DLD1 (cell line): ENCODE data around the gene SENP5.

ENCODE experiments used
- in situ Hi-C: cut with HindIII; loops from 2 replicates; pipeline ENCODE4 v1.10.0; 2017; ENCODE audit warnings: low sequenced_read_pairs

SENP5 gene

DNA sequence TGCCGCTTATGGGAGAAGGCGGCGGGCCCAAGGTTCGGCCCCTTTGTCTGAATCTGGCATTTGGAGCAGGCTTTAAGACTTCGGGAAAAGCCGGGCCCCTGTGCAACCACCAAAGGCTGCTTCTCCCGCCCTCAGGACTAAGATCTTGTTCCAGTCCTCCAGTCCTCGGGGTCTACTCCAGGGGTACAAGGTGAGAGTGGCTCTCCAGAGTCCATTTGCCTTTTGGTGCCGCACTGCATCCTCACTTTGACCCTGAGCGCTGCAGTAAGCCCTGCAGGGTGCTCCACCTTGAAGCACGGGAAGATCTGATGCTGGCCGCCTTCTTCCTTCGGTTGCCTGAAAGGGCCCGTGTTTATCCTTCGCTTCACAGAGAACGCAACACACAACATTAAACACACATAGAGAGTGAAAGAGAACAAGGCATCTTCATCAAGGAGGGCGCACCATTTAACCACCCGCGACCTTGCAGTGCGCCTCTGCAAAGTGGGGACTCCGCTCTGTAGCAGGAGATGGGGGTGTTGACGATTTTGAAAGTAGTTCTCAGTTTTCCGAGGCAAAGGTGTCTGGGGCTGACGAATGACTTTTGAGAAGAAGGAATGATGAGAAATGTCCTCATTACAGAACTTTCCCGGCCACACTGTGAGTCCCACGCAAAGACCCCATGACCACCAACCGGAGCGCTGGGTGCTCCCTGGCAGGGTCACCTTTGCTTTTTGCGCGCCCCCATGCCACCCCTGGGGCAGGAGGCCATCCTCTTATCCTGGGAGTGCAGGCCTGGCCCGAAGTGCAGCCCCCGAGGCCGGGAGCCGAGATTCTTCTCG lies 99.9 kb downstream of the SENP5 start:
- in situ Hi-C loops = no loop called here

DNA sequence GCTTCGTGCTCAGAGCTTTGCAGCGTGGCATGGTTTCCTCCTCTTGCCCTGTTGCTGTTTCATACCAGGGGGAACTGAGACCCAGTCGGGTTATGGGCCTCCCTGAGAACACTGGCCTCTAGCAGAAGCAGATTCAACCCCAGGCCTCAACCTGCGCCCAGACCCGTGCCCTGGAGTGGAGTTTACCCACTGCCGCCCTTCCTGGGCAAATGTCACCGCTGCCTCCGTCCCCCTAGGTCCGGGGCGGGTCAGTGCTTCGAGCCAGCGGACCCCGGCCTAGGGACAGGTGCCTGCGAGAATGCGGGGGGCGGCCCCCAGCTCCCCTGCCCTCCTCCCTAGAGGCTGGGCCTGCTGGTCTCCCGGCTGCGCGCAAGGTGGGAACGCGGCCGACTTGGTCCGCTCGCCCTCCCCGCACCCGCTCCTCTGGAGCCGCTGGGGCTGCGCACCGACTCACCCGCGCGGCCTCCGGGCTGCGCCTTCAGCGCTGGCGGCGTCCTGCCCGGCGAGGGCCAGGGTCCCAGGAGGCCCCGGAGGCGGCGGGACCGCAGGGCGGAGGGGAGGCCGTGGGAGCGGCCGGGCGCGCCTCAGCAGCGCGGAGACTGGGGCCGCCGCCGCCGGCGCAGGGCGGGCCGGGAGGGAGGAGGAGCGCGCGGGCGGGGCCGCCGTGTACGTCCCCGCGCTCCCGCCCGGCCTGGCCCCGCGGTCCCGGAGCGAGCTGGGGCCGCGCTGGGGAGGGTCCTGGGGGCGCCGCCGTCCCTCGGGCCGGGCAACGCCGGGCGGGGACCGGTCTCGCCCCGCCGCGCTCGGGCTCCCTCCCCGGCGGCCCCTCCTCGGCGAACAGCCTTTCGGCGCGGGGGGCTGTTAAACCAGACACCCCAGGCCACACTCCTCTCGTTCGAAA lies 100.8 kb downstream of the SENP5 start, which contains the start of gene PIGZ:
TSS of gene PIGZ (minus strand) at position 601 of the 901 bp plus-strand sequence. CDS start 16,802 bp downstream, outside the sequence.
- in situ Hi-C loops = no loop called here

DNA sequence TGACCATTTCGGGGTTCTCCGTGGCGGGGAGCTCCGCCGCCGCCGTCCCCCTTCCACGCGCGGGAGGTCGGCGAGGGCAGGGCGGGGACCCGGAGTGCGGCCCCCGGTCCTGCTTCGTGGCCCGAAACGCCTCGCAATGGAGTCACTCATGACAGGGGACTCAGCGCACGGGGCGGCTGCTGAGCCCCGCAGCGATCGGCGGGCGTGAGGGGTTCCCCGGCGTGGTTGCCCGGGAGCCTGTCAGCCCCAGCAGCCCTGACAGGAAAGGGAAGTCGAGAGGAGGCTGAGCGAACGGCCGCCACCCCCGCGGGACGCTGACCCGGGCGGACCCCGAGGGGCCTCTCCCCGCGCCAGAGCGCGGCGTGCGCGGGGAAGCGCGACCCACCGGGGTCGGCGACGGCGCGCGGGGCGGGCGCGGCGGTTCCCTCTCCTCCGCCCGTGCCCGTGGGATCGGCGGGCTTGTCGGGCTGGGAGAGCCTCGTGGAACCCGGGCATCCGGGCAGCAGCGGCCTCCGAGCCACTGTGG lies 101.5 kb downstream of the SENP5 start:
- in situ Hi-C loops = no loop called here

DNA sequence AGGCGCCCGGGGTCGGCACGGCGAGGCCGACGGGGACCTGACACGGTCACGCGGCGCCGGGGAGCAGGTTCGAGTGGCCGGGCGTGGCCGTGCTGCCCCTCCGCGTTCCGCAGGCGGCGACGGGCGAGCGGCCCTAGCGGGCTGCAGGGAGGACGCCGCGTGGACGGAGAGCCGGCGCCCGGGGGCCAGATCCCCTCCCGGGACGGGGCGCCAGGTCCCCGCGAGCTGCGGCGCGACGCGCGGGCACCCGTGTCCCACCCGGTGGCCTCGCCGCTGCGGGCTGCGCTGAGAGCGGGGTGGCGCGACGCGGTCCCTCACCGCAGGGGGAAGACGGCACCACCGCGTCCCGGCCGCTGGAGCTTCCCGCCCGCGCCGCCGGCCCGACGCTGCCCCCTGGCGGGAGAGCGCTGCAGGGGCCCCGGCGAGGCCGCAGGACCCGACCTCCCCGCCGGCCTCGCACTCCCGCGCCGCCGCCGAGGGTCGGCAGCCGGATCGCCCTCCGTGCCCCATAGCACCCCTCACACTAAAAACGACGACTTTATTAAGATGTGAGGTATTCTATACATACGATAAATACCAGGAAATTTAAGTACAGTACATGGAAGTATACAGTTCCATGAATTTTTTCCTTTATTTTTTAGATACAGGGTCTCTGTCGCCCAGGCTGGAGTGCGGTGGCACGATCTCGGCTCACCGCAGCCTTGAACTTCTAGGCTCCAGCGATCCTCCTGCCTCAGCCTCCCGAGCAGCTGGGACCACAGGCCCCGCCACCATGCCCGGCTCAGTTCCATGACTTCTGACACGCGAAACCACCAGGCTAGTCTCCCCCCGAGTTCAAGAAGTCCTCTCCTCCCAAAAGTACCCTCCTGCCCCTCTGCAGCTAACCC lies 102.2 kb downstream of the SENP5 start:
- in situ Hi-C loops = no loop called here

DNA sequence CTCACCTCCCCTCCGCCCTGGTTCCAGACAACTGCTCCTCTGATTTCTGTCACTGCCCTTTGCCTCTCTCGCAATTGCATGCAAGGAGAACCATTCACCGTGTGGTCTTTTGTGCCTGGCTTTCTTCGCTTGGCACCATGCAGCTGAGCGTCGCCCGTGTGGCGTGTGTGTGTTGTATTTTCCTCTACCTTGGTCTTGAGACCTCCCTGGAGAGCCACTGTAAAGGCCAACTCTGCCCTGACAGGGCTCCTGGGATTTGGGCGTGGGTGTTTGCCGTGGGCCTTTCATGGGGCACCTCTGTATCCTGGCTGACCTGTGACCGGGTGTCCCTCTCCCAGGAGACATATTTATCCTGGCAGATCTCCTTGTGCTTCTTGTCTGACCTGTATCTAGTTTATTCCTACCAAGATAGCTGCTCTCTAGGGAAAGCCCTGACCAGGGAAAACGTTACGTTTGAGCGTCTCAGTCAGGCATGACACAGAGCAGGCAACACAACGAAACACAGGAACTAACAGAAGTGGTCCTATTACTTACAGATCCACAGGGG lies 102.9 kb downstream of the SENP5 start:
- in situ Hi-C loops = no loop called here

DNA sequence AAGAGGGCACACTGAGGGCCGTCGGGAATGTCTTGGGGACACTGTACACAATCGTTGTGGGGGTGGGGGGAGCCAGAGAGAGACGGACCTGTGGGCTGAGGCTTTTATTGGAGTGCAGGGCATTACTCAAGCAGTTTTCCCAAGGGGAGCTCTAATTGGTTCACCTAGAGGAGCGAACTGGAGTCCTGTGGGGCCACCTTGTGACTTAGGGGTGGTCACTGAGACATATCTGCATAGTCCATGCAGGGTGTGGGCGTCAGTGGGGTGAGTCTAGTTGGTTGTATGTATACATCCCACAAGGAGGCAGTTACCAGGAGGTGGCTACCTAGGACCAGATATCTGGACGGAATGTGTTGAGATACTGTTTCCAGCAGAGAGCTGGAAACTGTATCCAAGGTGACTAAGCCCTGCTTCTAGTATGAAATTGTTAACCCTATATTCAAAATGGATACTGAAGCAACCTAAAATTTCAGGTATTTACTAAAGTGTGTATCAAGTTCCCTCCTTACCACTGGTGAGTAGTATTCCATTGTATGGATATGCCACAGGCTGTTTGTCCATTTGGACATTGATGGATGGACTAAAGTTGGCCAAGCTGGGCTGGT lies 103.5 kb downstream of the SENP5 start:
- in situ Hi-C loops = no loop called here

DNA sequence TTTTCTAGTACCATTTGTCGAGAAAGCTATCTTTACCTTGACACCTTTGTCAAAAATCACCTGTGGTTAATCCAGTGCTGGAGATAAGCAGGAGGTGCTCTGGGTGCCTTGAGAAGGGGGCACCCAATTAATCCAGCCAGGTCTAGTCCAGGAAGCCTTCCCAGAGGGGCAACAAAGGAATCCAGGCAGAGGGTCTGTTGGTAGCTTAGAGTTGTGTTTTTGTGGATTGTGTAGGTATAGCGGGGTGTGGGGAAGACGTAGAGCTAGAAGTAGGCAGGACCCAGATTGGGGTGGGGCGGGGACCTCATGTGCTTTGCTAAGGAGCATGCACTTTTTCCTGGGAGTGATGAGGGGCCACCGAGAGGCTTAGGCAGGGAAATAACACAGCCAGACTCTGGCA lies 106.9 kb downstream of the SENP5 start:
- in situ Hi-C loops = no loop called here

DNA sequence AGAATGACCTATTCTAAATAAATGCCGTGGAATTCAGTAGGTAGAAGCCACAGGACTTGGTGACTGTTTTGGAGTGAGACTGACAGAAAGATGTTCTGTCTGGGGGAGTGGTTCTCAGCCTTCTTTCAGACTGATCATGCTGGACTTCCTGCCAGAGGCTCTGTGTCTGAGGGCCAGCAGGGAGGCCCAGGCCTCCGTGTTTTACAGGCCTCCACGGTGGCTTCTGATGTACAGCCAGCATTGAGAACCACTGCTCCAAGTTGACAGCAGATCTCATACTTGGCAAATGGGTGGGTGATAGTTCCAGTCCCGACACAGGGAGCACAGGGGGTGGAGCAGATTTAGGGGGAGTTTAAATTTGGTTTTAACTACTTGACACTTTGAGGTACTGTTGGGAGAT lies 107.6 kb downstream of the SENP5 start:
- in situ Hi-C loops = no loop called here

DNA sequence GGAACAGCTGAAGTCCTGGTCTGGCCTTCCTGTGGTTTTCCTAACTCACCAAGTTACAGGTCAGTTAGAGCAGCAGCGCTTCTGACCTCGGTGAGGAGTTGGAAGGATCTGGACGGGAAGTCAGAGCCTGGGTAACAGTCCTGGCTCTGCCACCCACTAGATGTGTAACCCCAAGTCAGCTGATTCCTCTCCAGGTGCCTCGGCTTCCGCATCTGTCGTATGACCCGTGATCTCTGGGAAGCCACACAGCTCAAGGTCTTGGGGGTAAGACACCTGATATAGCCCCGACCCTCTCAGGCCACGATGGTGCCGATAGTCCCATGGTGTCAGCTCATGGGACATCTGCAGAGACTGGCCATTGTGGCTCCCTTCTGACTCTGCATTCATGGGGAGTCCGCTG lies 109.2 kb downstream of the SENP5 start:
- in situ Hi-C loops = no loop called here

DNA sequence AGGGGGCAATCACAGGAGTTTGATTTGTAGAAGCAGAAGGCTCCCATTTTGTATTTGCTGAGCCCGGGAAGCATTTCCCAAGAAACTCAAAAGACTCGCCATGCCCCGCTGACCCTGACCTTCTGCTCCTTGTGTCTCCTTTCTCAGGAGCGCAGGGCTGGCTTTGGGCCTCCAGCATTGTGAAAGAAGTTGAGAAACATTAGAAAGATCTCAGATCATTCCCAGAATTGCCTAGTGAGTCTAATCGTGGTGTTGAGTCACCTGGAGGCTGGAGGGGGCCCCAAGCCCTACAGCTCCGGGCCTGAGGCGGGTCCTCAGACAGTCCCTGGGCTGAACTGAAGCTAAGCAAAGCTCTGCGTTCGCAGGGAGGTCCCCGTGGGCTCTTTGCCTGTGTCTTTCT lies 111.8 kb downstream of the SENP5 start:
- in situ Hi-C loops = no loop called here

DNA sequence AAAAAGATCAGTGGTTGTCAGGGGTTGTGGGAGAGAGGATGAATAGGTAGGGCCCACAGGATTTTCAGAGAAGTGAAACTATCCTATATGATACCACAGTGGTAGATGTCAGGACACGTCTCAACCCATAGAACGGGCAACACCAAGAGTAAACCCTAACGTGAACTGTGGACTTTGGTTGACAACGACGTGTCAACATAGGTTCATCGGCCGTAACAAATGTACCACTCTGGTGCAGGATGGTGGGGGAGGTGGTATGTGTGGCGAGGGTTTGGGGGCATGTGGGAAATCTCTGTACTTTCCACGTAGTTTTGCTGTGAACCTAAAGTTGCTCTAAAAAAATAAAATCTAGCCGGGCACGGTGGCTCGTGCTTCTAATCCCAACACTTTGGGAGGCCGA lies 113.9 kb downstream of the SENP5 start:
- in situ Hi-C loops = no loop called here

DNA sequence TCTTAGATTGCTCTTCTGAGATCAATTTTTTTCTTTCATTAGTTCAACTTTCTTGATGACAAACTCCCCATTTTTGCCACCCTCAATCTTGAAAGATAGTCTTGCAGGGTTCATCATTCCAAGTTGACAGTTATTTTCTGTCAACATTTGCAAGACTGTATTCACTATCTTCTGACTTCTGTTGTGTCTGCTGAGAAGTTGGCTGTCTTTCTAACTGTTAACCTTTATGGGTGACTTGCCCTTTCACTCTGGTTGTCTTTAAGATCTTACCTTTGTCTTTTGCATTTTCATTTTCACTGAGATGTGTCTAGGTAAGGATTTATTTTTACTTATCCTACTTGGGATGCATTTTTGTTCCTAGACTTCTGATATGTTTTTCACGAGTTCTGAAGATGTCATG lies 115.5 kb downstream of the SENP5 start:
- in situ Hi-C loops = no loop called here
